Endothelial cell of umbilical vein (primary cell): ENCODE data around the gene HMGCL. TPM values are rescaled to one million over a fixed set of nuclear protein-coding genes. Genes with fewer than 3 reads are reported as not detected.

Source experiments
- BruUV-seq: library from RNA; stranded (reverse); fragments of 400-500 nt; replicated peaks from 2 replicates; lab custom pipeline; 2021; lab: Mats Ljungman, UMichigan
- CTCF ChIA-PET: fragments of 300-600, 350-600 bp; sonication (Branson Sonifier 250); formaldehyde crosslinking; loops from one replicate; lab custom pipeline; 2021; ENCODE audit warnings: antibody characterized with exemption, inconsistent platforms; lab: Charles Lee
- POLR2A ChIA-PET: fragments of 300-600, 350-600 bp; sonication (Branson Sonifier 250); formaldehyde crosslinking; loops from one replicate; lab custom pipeline; 2021; ENCODE audit warnings: antibody characterized with exemption, inconsistent platforms; lab: Charles Lee
- DNase-seq: peaks from one replicate; pipeline ENCODE4 v3.0.0-alpha.2; 2011; ENCODE audit warnings: low read depth, low spot score
- FAIRE-seq: peaks from 2 replicates; lab custom pipeline; 2011; peaks lifted over from hg19 to GRCh38; lab: Jason Lieb, UNC
- H2AFZ ChIP-seq: 2 replicates; pipeline ENCODE4 v1.6.0; 2012; ENCODE audit warnings: low read depth, low read length, control low read depth, inconsistent platforms
- H3K27ac ChIP-seq: 2 replicates; pipeline ENCODE4 v1.5.1; 2011; ENCODE audit warnings: low read depth, mild to moderate bottlenecking, control low read depth, low read length, moderate library complexity; ENCODE audit not compliant: insufficient read depth
- H3K27me3 ChIP-seq, 2 experiments: 2 replicates each; pipeline versions ENCODE4 v1.6.0 to v1.6.1; 2011; ENCODE audit warnings: low read length in 2 of 2, mixed read lengths in 1 of 2; ENCODE audit not compliant: control insufficient read depth in 2 of 2, insufficient read depth in 2 of 2
- H3K36me3 ChIP-seq, 2 experiments: 2 replicates in 1 of 2; 3 replicates in 1 of 2; pipeline ENCODE4 v1.5.1; 2011; ENCODE audit warnings: low read length in 2 of 2, mild to moderate bottlenecking in 1 of 2, moderate library complexity in 1 of 2; ENCODE audit not compliant: control insufficient read depth in 2 of 2, insufficient read depth in 2 of 2; ENCODE audit errors: extremely low read depth in 1 of 2
- H3K4me1 ChIP-seq: 3 replicates; pipeline ENCODE4 v1.5.1; 2011; ENCODE audit warnings: mild to moderate bottlenecking, low read length; ENCODE audit not compliant: control insufficient read depth, insufficient read depth; ENCODE audit errors: extremely low read depth
- H3K4me2 ChIP-seq: 2 replicates; pipeline ENCODE4 v1.6.1; 2011; ENCODE audit warnings: low read length, control low read depth, mixed read lengths; ENCODE audit not compliant: insufficient read depth
- H3K4me3 ChIP-seq, 3 experiments: fragments of 200-600 bp in 1 of 3; sonication (generic), shearing (Covaris generic) in 1 of 3; replicated peaks in 1 of 3; 2 replicates each; pipeline ENCODE4 v1.5.1; 2011 to 2016; ENCODE audit warnings: control low read depth in 3 of 3, low read length in 3 of 3, mild to moderate bottlenecking in 2 of 3, inconsistent platforms in 1 of 3, low read depth in 1 of 3, moderate library complexity in 1 of 3; ENCODE audit not compliant: insufficient read depth in 1 of 3
- H3K79me2 ChIP-seq: 2 replicates; pipeline ENCODE4 v1.6.0; 2012; ENCODE audit warnings: low read length, inconsistent platforms; ENCODE audit not compliant: control insufficient read depth, insufficient read depth
- H3K9ac ChIP-seq: replicated peaks from 2 replicates; pipeline ENCODE3; 2011; ENCODE audit warnings: low read length, control low read depth; ENCODE audit not compliant: insufficient read depth; ENCODE audit errors: extremely low read depth
- H3K9me1 ChIP-seq: replicated peaks from 3 replicates; pipeline ENCODE4 v1.6.0; 2011; ENCODE audit warnings: mild to moderate bottlenecking, low read length; ENCODE audit not compliant: control insufficient read depth, insufficient read depth; ENCODE audit errors: extremely low read depth
- H3K9me3 ChIP-seq: replicated peaks from 2 replicates; pipeline ENCODE4 v1.5.1; 2012; ENCODE audit warnings: low read length, inconsistent platforms; ENCODE audit not compliant: control insufficient read depth, insufficient read depth
- H4K20me1 ChIP-seq: replicated peaks from 2 replicates; pipeline ENCODE3; 2011; ENCODE audit warnings: mild to moderate bottlenecking, low read length; ENCODE audit not compliant: control insufficient read depth, insufficient read depth; ENCODE audit errors: extremely low read depth
- CTCF ChIP-seq, 2 donors: IDR thresholded peaks; 1 replicate in 1 of 2; 2 replicates in 1 of 2; pipeline ENCODE4 v1.5.1; 2011; ENCODE audit warnings: low read length in 2 of 2, mild to moderate bottlenecking in 2 of 2, moderate library complexity in 2 of 2, control low read depth in 1 of 2, inconsistent platforms in 1 of 2, low read depth in 1 of 2; ENCODE audit not compliant: insufficient read depth in 1 of 2; ENCODE audit errors: extremely low read depth in 1 of 2
- EZH2 ChIP-seq: IDR thresholded peaks from 2 replicates; pipeline ENCODE4 v1.6.1; 2012; ENCODE audit warnings: borderline replicate concordance, low read depth, mild to moderate bottlenecking, moderate library complexity, low read length, inconsistent platforms; ENCODE audit not compliant: severe bottlenecking
- FOS ChIP-seq: IDR thresholded peaks from 2 replicates; pipeline ENCODE4 v1.6.1; 2011; ENCODE audit warnings: mild to moderate bottlenecking, low read length, moderate library complexity, borderline replicate concordance; ENCODE audit not compliant: insufficient read depth
- GATA2 ChIP-seq: IDR thresholded peaks from 2 replicates; pipeline ENCODE4 v1.7.0; 2011; ENCODE audit warnings: low read depth, mild to moderate bottlenecking, moderate library complexity, mixed read lengths, low read length; ENCODE audit not compliant: insufficient read length, insufficient read depth
- JUN ChIP-seq: IDR thresholded peaks from 2 replicates; pipeline ENCODE4 v1.6.1; 2011; ENCODE audit warnings: borderline replicate concordance, low read depth; ENCODE audit not compliant: insufficient read length, insufficient read depth
- MAX ChIP-seq: IDR thresholded peaks from 2 replicates; pipeline ENCODE4 v1.6.1; 2011; ENCODE audit not compliant: insufficient read depth, insufficient read length
- MYC ChIP-seq: IDR thresholded peaks from one replicate; pipeline ENCODE4 v1.6.1; 2011; ENCODE audit warnings: mild to moderate bottlenecking, low read depth, low read length
- POLR2A ChIP-seq: IDR thresholded peaks from 2 replicates; pipeline ENCODE4 v1.6.1; 2012; ENCODE audit warnings: low read depth, mild to moderate bottlenecking, control low read depth, low read length
- POLR2AphosphoS5 ChIP-seq: IDR thresholded peaks from 2 replicates; pipeline ENCODE4 v1.6.1; 2012; ENCODE audit warnings: low read depth, mild to moderate bottlenecking, control low read depth, low read length, moderate library complexity; ENCODE audit not compliant: insufficient read depth
- dilution Hi-C: fragments of 300-500 bp; cut with MboI; formaldehyde crosslinking; loops from one replicate; pipeline ENCODE4 v1.15.0; 2019; ENCODE audit warnings: low sequenced_read_pairs; ENCODE audit not compliant: extremely low pct_ligation_motif_present
- intact Hi-C: fragments of 100-400 bp; cut with micrococcal nuclease; formaldehyde crosslinking; loops from one replicate; pipeline ENCODE4 v1.10.0; 2022
- polyA plus RNA-seq, 4 experiments: library from polyadenylated mRNA; depleted of rRNA in 3 of 4; stranded (reverse) in 3 of 4; unstranded in 1 of 4; fragments of >200 nt; gene quantifications; 2 replicates each; pipeline versions ENCODE4 v1.2.1 to v1.2.3, GENCODE V29; 2011 to 2012; ENCODE audit warnings: missing spikeins in 1 of 4
- total RNA-seq: library from RNA; stranded (reverse); gene quantifications from 2 replicates; pipeline ENCODE4 v1.2.3, GENCODE V29; 2021

Gene HMGCL
- total and polyA plus RNA-seq, 2 donors (not counting 3 experiments of a cell fraction or from before 2014, with no cell fraction given), result 24.2 to 30.0 TPM

- H3K79me2 ChIP-seq, result no peaks in the 10 kb centered on the region
- H2AFZ ChIP-seq, result no peak overlapping the region
- no peaks in the 10 kb centered on the region for H3K9me3 ChIP-seq
- POLR2A ChIA-PET, result no interaction called here
- CTCF ChIA-PET, result interaction anchor here (2.2 kb wide), 1 partner anchor 211 kb away, joined by 5 read pairs; no protein-coding TSS in a partner anchor
- H3K9ac ChIP-seq, result no peak overlapping the region
- no peaks in the 10 kb centered on the region for H3K27me3 ChIP-seq
- TF ChIP-seq CTCF (IDR thresholded peaks at IDR 0.05; ENCODE audit: extremely low read depth in 1 of 2, insufficient read depth in 1 of 2, low read depth in 1 of 2, low read length in 2 of 2), result no peak
- no peak for TF ChIP-seq MAX
- TF ChIP-seq POLR2A, result no peak
- TF ChIP-seq GATA2, result no peak
- no peak for TF ChIP-seq FOS
- no peak for TF ChIP-seq JUN
- TF ChIP-seq EZH2, result no peak
- TF ChIP-seq POLR2AphosphoS5, result no peak
- TF ChIP-seq MYC, result no peak
- H3K4me1 ChIP-seq, result no peaks in the 10 kb centered on the region
- intact Hi-C loops (no loop called here), dilution Hi-C loops (no loop called here)
- H4K20me1 ChIP-seq, result no peaks in the 10 kb centered on the region
- no peak overlapping the region for H3K27ac ChIP-seq
- FAIRE-seq, result no peak
- DNase-seq, result no peak
- no TSS peak for BruUV-seq
- peaks cover 0 to 19% of the 10 kb centered on the region in 2 experiments for H3K36me3 ChIP-seq
- H3K4me3 ChIP-seq, result no peak overlapping the region
- H3K9me1 ChIP-seq, result no peaks in the 10 kb centered on the region
- no peak overlapping the region for H3K4me2 ChIP-seq
These were observed 7.6 kb downstream of the HMGCL start for GRCh38 chr1:23817633-23818032.
